ENCODE data around the gene ADGRG6.

GRCh38 chr6:142433419-142433818, 131.6 kb downstream of the ADGRG6 start:
- TF ChIP-seq POLR2A (IDR thresholded peaks at IDR 0.05) (no peak), POLR2AphosphoS5 (IDR thresholded peaks at IDR 0.05) (no peak)
- TF ChIP-seq, protein P1, sequence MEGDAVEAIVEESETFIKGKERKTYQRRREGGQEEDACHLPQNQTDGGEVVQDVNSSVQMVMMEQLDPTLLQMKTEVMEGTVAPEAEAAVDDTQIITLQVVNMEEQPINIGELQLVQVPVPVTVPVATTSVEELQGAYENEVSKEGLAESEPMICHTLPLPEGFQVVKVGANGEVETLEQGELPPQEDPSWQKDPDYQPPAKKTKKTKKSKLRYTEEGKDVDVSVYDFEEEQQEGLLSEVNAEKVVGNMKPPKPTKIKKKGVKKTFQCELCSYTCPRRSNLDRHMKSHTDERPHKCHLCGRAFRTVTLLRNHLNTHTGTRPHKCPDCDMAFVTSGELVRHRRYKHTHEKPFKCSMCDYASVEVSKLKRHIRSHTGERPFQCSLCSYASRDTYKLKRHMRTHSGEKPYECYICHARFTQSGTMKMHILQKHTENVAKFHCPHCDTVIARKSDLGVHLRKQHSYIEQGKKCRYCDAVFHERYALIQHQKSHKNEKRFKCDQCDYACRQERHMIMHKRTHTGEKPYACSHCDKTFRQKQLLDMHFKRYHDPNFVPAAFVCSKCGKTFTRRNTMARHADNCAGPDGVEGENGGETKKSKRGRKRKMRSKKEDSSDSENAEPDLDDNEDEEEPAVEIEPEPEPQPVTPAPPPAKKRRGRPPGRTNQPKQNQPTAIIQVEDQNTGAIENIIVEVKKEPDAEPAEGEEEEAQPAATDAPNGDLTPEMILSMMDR (IDR thresholded peaks at IDR 0.05) = no peak
